Activated CD8-positive, alpha-beta memory T cell treated with anti-CD3 and anti-CD28 coated beads, Interleukin-2, amount 50 U/mL, for 24 hours (primary cell): ENCODE data around the gene GLIS1.

Experiments used
- DNase-seq: peaks from one replicate; pipeline ENCODE4 v3.0.0-alpha.2; 2020; ENCODE audit errors: extremely low read depth

The GLIS1 gene

GRCh38 chr1:53508991-53509666 lies 229.8 kb downstream of the GLIS1 start:
- no peak for DNase-seq

GRCh38 chr1:53508056-53508990 lies 230.6 kb downstream of the GLIS1 start:
- DNase-seq: no peak

GRCh38 chr1:53507116-53507820 lies 231.7 kb downstream of the GLIS1 start:
- no peak for DNase-seq

GRCh38 chr1:53506355-53507050 lies 232.5 kb downstream of the GLIS1 start:
- DNase-seq: no peak

- DNase-seq: no peak
Measured at GRCh38 chr1:53505891-53506290, 233.1 kb downstream of the GLIS1 start.

- no peak for DNase-seq
Measured at GRCh38 chr1:53505401-53505800, 233.6 kb downstream of the GLIS1 start.

- no peak for DNase-seq
Measured at GRCh38 chr1:53504901-53505300, 234.1 kb downstream of the GLIS1 start.

GRCh38 chr1:53503433-53504217 lies 235.3 kb downstream of the GLIS1 start:
- DNase-seq: no peak

GRCh38 chr1:53502641-53503432 lies 236.1 kb downstream of the GLIS1 start:
- no peak for DNase-seq

GRCh38 chr1:53501065-53502005 lies 237.6 kb downstream of the GLIS1 start:
- DNase-seq: no peak

- DNase-seq: no peak
Measured at GRCh38 chr1:53500204-53501064, 238.5 kb downstream of the GLIS1 start.

GRCh38 chr1:53499257-53500203 lies 239.4 kb downstream of the GLIS1 start:
- no peak for DNase-seq

GRCh38 chr1:53498555-53499131 lies 240.3 kb downstream of the GLIS1 start:
- DNase-seq: no peak

- no peak for DNase-seq
Measured at GRCh38 chr1:53495633-53496345, 243.2 kb downstream of the GLIS1 start.

- no peak for DNase-seq
Measured at GRCh38 chr1:53490351-53490750, 248.6 kb downstream of the GLIS1 start.
